K562 (cell line): ENCODE measurements around the gene SATB1. TPM values are rescaled to one million over a fixed set of nuclear protein-coding genes. Genes with fewer than 3 reads are reported as not detected.
A peak's percentile ranks its signal among the peaks of the same experiment; 100 is the strongest.

Experiments
- ATAC-seq: fragments of 200-7000 bp; cut with Tn5 transposase; 3 replicates; pipeline ENCODE4 v1.9.1; 2020; ENCODE audit warnings: moderate library complexity
- BruUV-seq: library from RNA; stranded (reverse); fragments of 400-500 nt; replicated peaks from 2 replicates; lab custom pipeline; 2021; lab: Mats Ljungman, UMichigan
- CTCF ChIA-PET: fragments of 300-600 bp; formaldehyde crosslinking; extraction: SDS; loops from one replicate; lab custom pipeline; 2021; ENCODE audit warnings: low intra/inter-chr PET ratio; lab: Yijun Ruan, JAX
- POLR2A ChIA-PET: fragments of 300-600, 350-650 bp; sonication (Branson Sonifier 250); formaldehyde crosslinking; extraction: SDS; loops from one replicate; lab custom pipeline; 2021; ENCODE audit warnings: antibody characterized with exemption, inconsistent platforms; lab: Yijun Ruan, JAX
- DNase-seq, 4 experiments: peaks; one replicate each; pipeline versions ENCODE4 v3.0.0 to v3.0.0-alpha.2; 2011 to 2018; ENCODE audit warnings: low spot score in 3 of 4, mixed read lengths in 3 of 4; ENCODE audit errors: extremely low read depth in 1 of 4
- FAIRE-seq: peaks from 2 replicates; lab custom pipeline; 2011; peaks lifted over from hg19 to GRCh38; lab: Jason Lieb, UNC
- H2AFZ ChIP-seq: 2 replicates; pipeline ENCODE4 v1.6.0; 2011; ENCODE audit warnings: low read depth, low read length, control low read depth, inconsistent platforms
- H3K27ac ChIP-seq: fragments of 200-600 bp; 3 replicates; pipeline ENCODE4 v1.8.0; 2011; ENCODE audit warnings: low read depth, mild to moderate bottlenecking, control low read depth, inconsistent platforms, low read length, moderate library complexity, mixed read lengths; ENCODE audit errors: extremely low read depth
- H3K27me3 ChIP-seq, 2 experiments: fragments of 300-600 bp in 1 of 2; 2 replicates in 1 of 2; 3 replicates in 1 of 2; pipeline versions ENCODE4 v1.6.0 to v1.8.0; 2011; ENCODE audit warnings: inconsistent platforms in 2 of 2, low read length in 2 of 2, mild to moderate bottlenecking in 1 of 2, mixed read lengths in 1 of 2, moderate library complexity in 1 of 2; ENCODE audit not compliant: control insufficient read depth in 2 of 2, insufficient read depth in 2 of 2
- H3K36me3 ChIP-seq: fragments of 300-600 bp; 3 replicates; pipeline ENCODE4 v1.8.0; 2011; ENCODE audit warnings: mild to moderate bottlenecking, low read length, inconsistent platforms; ENCODE audit not compliant: control insufficient read depth, insufficient read depth
- H3K4me1 ChIP-seq, 2 experiments: fragments of 200-600 bp in 1 of 2; replicated peaks in 1 of 2; 2 replicates in 1 of 2; 3 replicates in 1 of 2; pipeline versions ENCODE4 v1.5.1 to v1.8.0; 2011; ENCODE audit warnings: inconsistent platforms in 2 of 2, low read length in 2 of 2, mild to moderate bottlenecking in 1 of 2, mixed read lengths in 1 of 2, moderate library complexity in 1 of 2; ENCODE audit not compliant: control insufficient read depth in 2 of 2, insufficient read depth in 2 of 2
- H3K4me2 ChIP-seq: 2 replicates; pipeline ENCODE4 v1.6.1; 2011; ENCODE audit warnings: low read length, control low read depth, inconsistent platforms, mixed read lengths; ENCODE audit not compliant: insufficient read depth
- H3K4me3 ChIP-seq: fragments of 200-600 bp; sonication (generic), shearing (Covaris generic); 2 replicates; pipeline ENCODE4 v1.5.1; 2016; ENCODE audit warnings: control low read depth, inconsistent platforms
- H3K79me2 ChIP-seq: fragments of 200-600 bp; 3 replicates; pipeline ENCODE4 v1.8.0; 2011; ENCODE audit warnings: low read length, inconsistent platforms; ENCODE audit not compliant: control insufficient read depth, insufficient read depth
- H3K9ac ChIP-seq, 2 experiments: 2 replicates each; pipeline versions ENCODE4 v1.6.0 to v1.6.1; 2011; ENCODE audit warnings: low read depth in 2 of 2, low read length in 2 of 2, control low read depth in 1 of 2, inconsistent platforms in 1 of 2, mild to moderate bottlenecking in 1 of 2, mixed read lengths in 1 of 2; ENCODE audit not compliant: insufficient read depth in 1 of 2
- H3K9me1 ChIP-seq: one replicate; pipeline ENCODE4 v1.6.0; 2011; ENCODE audit warnings: inconsistent platforms, mild to moderate bottlenecking, low read length, moderate library complexity; ENCODE audit not compliant: control insufficient read depth, insufficient read depth
- H3K9me3 ChIP-seq: replicated peaks from 2 replicates; pipeline ENCODE4 v1.5.1; 2011; ENCODE audit warnings: low read depth, low read length, inconsistent platforms; ENCODE audit not compliant: control insufficient read depth, insufficient read depth
- H4K20me1 ChIP-seq: replicated peaks from 2 replicates; pipeline ENCODE4 v1.6.1; 2011; ENCODE audit warnings: low read length, inconsistent platforms, mixed read lengths; ENCODE audit not compliant: control insufficient read depth, insufficient read depth
- ARNT ChIP-seq, 2 experiments: fragments of 450-650 bp; IDR thresholded peaks; 2 replicates each; pipeline ENCODE4 v1.6.1; 2016; ENCODE audit warnings: mild to moderate bottlenecking in 1 of 2
- KDM1A ChIP-seq, 2 experiments: fragments of 450-650 bp; IDR thresholded peaks; 2 replicates each; pipeline ENCODE4 v1.6.1; 2016; ENCODE audit warnings: mild to moderate bottlenecking in 2 of 2
- KLF16 ChIP-seq: IDR thresholded peaks from 2 replicates; pipeline ENCODE4 v1.6.1; 2016; ENCODE audit warnings: antibody characterized with exemption
- STAT6 ChIP-seq: sonication (generic); formaldehyde crosslinking; IDR thresholded peaks from 2 replicates; pipeline ENCODE4 v1.8.1; 2023; ENCODE audit warnings: mild to moderate bottlenecking, missing genetic modification reagents
- ZNF717 ChIP-seq: fragments of 250-450 bp; sonication (Bioruptor Pico); IDR thresholded peaks from 2 replicates; pipeline ENCODE4 v1.5.0; 2021
- ZNF778 ChIP-seq: fragments of 450-650 bp; formaldehyde crosslinking; IDR thresholded peaks from 2 replicates; pipeline ENCODE4 v1.4.0; 2020; ENCODE audit warnings: mild to moderate bottlenecking, moderate library complexity
- WGBS: fragments of 100-300 bp; shearing (Covaris generic); methylation state at CpG from one replicate; pipeline ENCODE4 v1.1.6; 2016; ENCODE audit warnings: low coverage, mixed read lengths; ENCODE audit not compliant: insufficient coverage; ENCODE audit errors: missing lambda C conversion rate; 5-methylcytosine and 5-hydroxymethylcytosine counted together
- in situ Hi-C: fragments of 300-500 bp; cut with MboI; formaldehyde crosslinking; loops from 4 replicates; pipeline ENCODE4 v1.15.0; 2018; ENCODE audit warnings: inconsistent platforms, mixed read lengths
- intact Hi-C: fragments of 100-400 bp; cut with micrococcal nuclease; formaldehyde crosslinking; loops from 2 replicates; pipeline ENCODE4 v1.14.2; 2022
- polyA plus RNA-seq, 8 experiments: library from polyadenylated mRNA; depleted of rRNA in 4 of 8; stranded (reverse) in 5 of 8; unstranded in 3 of 8; fragments of >200 nt; fragmentation: Nextera tagmentation in 2 of 8; fragmentation: Illumina TruSeq in 1 of 8; extraction: Ambion mirVana in 2 of 8; extraction: Trizol in 1 of 8; gene quantifications; 2 replicates each; pipeline versions ENCODE4 v1.2.1 to v1.2.3, GENCODE V29; 2011 to 2014; ENCODE audit warnings: inconsistent platforms in 1 of 8, missing spikeins in 1 of 8
- total RNA-seq, 7 experiments: library from RNA; depleted of rRNA in 6 of 7; stranded (reverse); fragments of >200 nt in 6 of 7; fragmentation: Illumina TruSeq in 2 of 7; extraction: Trizol in 2 of 7; gene quantifications; 2 replicates each; pipeline versions ENCODE4 v1.2.1 to v1.2.3, GENCODE V29; 2011 to 2021; ENCODE audit warnings: low replicate concordance in 1 of 7

The SATB1 gene
- total and polyA plus RNA-seq, 9 of the 15 experiments (the other 6 are each of a cell fraction or from before 2014, with no cell fraction given): 0.03 to 2.5 (median 0.15) TPM; not detected in 1

GRCh38 chr3:18424213-18424728, 868 bp downstream of the SATB1 start:
- Histone ChIP-seq H3K4me3 (peak overlapping the region; percentile 38), H3K27me3 (peaks cover 6 to 15% of the 10 kb centered on the region in 2 experiments; a peak in 3 of 5 replicates), H3K4me2 (peak overlapping the region; percentile 1; the same call in 1 of the 2 replicates), H3K36me3 (no peaks in the 10 kb centered on the region), H3K9me3 (no peaks in the 10 kb centered on the region), H3K79me2 (no peaks in the 10 kb centered on the region), H4K20me1 (no peaks in the 10 kb centered on the region), H3K4me1 (peaks cover 0 to 14% of the 10 kb centered on the region in 2 experiments; a peak in 2 of 5 replicates), H3K9me1 (no peaks in the 10 kb centered on the region), H3K9ac (peak overlapping the region in 1 of 2 experiments; percentile 28; a peak in 1 of 4 replicates), H2AFZ (peak overlapping the region; percentile 40), H3K27ac (no peak overlapping the region)
- no peak for FAIRE-seq
- no peak for TF ChIP-seq ARNT (IDR thresholded peaks at IDR 0.05)
- TF ChIP-seq ZNF717 (CRISPR knock-in tag): no peak
- TF ChIP-seq STAT6 (CRISPR knock-in tag): no peak
- no peak for TF ChIP-seq ZNF778 (CRISPR knock-in tag)
- no peak for TF ChIP-seq KLF16
- 0 out of 4 replicates have a peak, but pooled peaks of 1 of the 2 experiments have one; percentile 27 for TF ChIP-seq KDM1A (IDR thresholded peaks at IDR 0.05)
- WGBS: 2% methylated on average over 18 of the region's 27 CpGs
- no peak; the same call in 2 of the 3 replicates for ATAC-seq
- POLR2A ChIA-PET: no interaction called here
- intact Hi-C loops (loop anchor here (10.0 kb wide), 1 partner anchor 979 kb away; no protein-coding TSS in a partner anchor), in situ Hi-C loops (loop anchor here (25.0 kb wide), 1 partner anchor 987 kb away; no protein-coding TSS in a partner anchor)
- DNase-seq: peak in 1 of 4 experiments; percentile 13
- no TSS peak for BruUV-seq
- CTCF ChIA-PET: no interaction called here
